ENCODE results near the gene STARD10.

Gene STARD10

GRCh38 chr11:72818971-72819370 lies 25.1 kb upstream of the STARD10 start:
- POLR2A ChIA-PET = interaction anchor here (0.8 kb wide), 1 partner anchor 98 kb away, joined by 3 read pairs; no protein-coding TSS in a partner anchor
- TF ChIP-seq CTCF (IDR thresholded peaks at IDR 0.05; ENCODE audit: insufficient read depth, low read length, missing control alignments) = no peak
- H3K4me3 ChIP-seq (ENCODE audit: low read depth, low read length) = no peak overlapping the region
- DNase-seq (ENCODE audit: low read depth, low spot score) = no peak
- CTCF ChIA-PET = interaction anchor here (1.0 to 1.7 kb wide), 6 partner anchors 9 to 134 kb away, joined by 3 to 11 read pairs (median 4); partner anchors contain the start of gene STARD10

- DNase-seq (ENCODE audit: low read depth, low spot score) = no peak
- no peak for TF ChIP-seq CTCF (IDR thresholded peaks at IDR 0.05; ENCODE audit: insufficient read depth, low read length, missing control alignments)
- H3K4me3 ChIP-seq (ENCODE audit: low read depth, low read length) = no peak overlapping the region
- CTCF ChIA-PET = interaction anchor here (1.1 to 9.6 kb wide), 3 partner anchors 24 to 133 kb away, joined by 3 to 128 read pairs (median 4); partner anchors contain the start of gene STARD10
- POLR2A ChIA-PET = no interaction called here
Measured at GRCh38 chr11:72817966-72818365, 24.1 kb upstream of the STARD10 start.

GRCh38 chr11:72816404-72816990 lies 22.6 kb upstream of the STARD10 start:
- POLR2A ChIA-PET = no interaction called here
- no peak overlapping the region for H3K4me3 ChIP-seq (ENCODE audit: low read depth, low read length)
- CTCF ChIA-PET = interaction anchor here (1.2 to 9.6 kb wide), 4 partner anchors 23 to 367 kb away, joined by 3 to 128 read pairs (median 27); partner anchors contain the start of gene STARD10
- no peak for DNase-seq (ENCODE audit: low read depth, low spot score)
- TF ChIP-seq CTCF (IDR thresholded peaks at IDR 0.05; ENCODE audit: insufficient read depth, low read length, missing control alignments) = no peak

GRCh38 chr11:72815110-72815618 lies 21.3 kb upstream of the STARD10 start:
- CTCF ChIA-PET = interaction anchor here (0.6 to 9.6 kb wide), 5 partner anchors 14 to 372 kb away, joined by 3 to 128 read pairs (median 3); partner anchors contain the start of gene STARD10
- TF ChIP-seq CTCF (IDR thresholded peaks at IDR 0.05; ENCODE audit: insufficient read depth, low read length, missing control alignments) = no peak
- DNase-seq (ENCODE audit: low read depth, low spot score) = no peak

GRCh38 chr11:72814286-72815109 lies 20.7 kb upstream of the STARD10 start, which contains the start of gene ATG16L2:
Gene ATG16L2, plus strand, starts transcription at chr11:72814411. Its CDS starts 35 bp downstream, at chr11:72814446.
- ChIA-PET CTCF (interaction anchor here (1.0 to 9.6 kb wide), 6 partner anchors 21 to 372 kb away, joined by 3 to 128 read pairs (median 8); partner anchors contain the start of gene STARD10), POLR2A (interaction anchor here (1.0 kb wide), 1 partner anchor 95 kb away, joined by 3 read pairs; no protein-coding TSS in a partner anchor)
- peak; percentile 21 for TF ChIP-seq CTCF (IDR thresholded peaks at IDR 0.05; ENCODE audit: insufficient read depth, low read length, missing control alignments)
- peak within 1 kb of the TSS; percentile 91 for H3K4me3 ChIP-seq (ENCODE audit: low read depth, low read length)
- no peak for DNase-seq (ENCODE audit: low read depth, low spot score)

More at GRCh38 chr11:72815110-72815618, 21.3 kb upstream of the STARD10 start:
- H3K4me3 ChIP-seq (ENCODE audit: low read depth, low read length) = peak overlapping the region; percentile 91
- POLR2A ChIA-PET = no interaction called here
